AG04450 (cell line): Measurements from ENCODE around the gene MLH3. TPM values are rescaled to one million over a fixed set of nuclear protein-coding genes. Genes with fewer than 3 reads are reported as not detected.

Source experiments
- CTCF ChIA-PET: fragments of 300-600, 350-600 bp; formaldehyde crosslinking; extraction: SDS; loops from one replicate; lab custom pipeline; 2022; ENCODE audit warnings: antibody characterized with exemption, inconsistent platforms; lab: Charles Lee
- POLR2A ChIA-PET: fragments of 350-600 bp; formaldehyde crosslinking; extraction: SDS; loops from one replicate; lab custom pipeline; 2021; ENCODE audit warnings: antibody characterized with exemption, inconsistent platforms; lab: Yijun Ruan, JAX
- DNase-seq: peaks from one replicate; pipeline ENCODE4 v3.0.0-alpha.2; 2011; ENCODE audit warnings: low read depth, low spot score
- H3K27ac ChIP-seq: one replicate; pipeline ENCODE4 v1.5.1; 2012; ENCODE audit warnings: low read depth, low read length, control low read depth
- H3K27me3 ChIP-seq: one replicate; pipeline ENCODE4 v1.6.0; 2012; ENCODE audit warnings: low read length; ENCODE audit not compliant: control insufficient read depth, insufficient read depth
- H3K4me3 ChIP-seq: 2 replicates; pipeline ENCODE4 v1.5.1; 2011; ENCODE audit warnings: mild to moderate bottlenecking, low read depth, low read length, control low read depth
- H3K9me3 ChIP-seq: 2 replicates; pipeline ENCODE4 v1.5.1; 2012; ENCODE audit warnings: low read length; ENCODE audit not compliant: control insufficient read depth, insufficient read depth
- CTCF ChIP-seq: IDR thresholded peaks from 2 replicates; pipeline ENCODE4 v1.5.1; 2011; ENCODE audit warnings: low read depth, low read length, control low read depth, inconsistent platforms
- polyA plus RNA-seq: library from polyadenylated mRNA; depleted of rRNA; stranded (reverse); fragments of >200 nt; gene quantifications from 2 replicates; pipeline ENCODE4 v1.2.3, GENCODE V29; 2011

MLH3 gene
- polyA plus RNA-seq, 1 experiment, result 16.2 TPM

- H3K9me3 ChIP-seq, result no peaks in the 10 kb centered on the region
- ChIA-PET POLR2A (interaction anchor here (0.7 kb wide), 1 partner anchor 53 kb away, joined by 4 read pairs; no protein-coding TSS in a partner anchor), CTCF (interaction anchor here (0.6 to 1.3 kb wide), 3 partner anchors 25 to 469 kb away, joined by 4 to 7 read pairs (median 6); no protein-coding TSS in a partner anchor)
- no peak overlapping the region for H3K4me3 ChIP-seq
- H3K27me3 ChIP-seq, result no peaks in the 10 kb centered on the region
- no peak for TF ChIP-seq CTCF
- DNase-seq, result no peak
- no peak overlapping the region for H3K27ac ChIP-seq
These were observed 32.6 kb downstream of the MLH3 start for GRCh38 chr14:75018694-75019093.

GRCh38 chr14:75016815-75017214 lies 34.5 kb downstream of the MLH3 start:
- Histone ChIP-seq H3K9me3 (no peaks in the 10 kb centered on the region), H3K4me3 (no peak overlapping the region), H3K27ac (no peak overlapping the region), H3K27me3 (no peaks in the 10 kb centered on the region)
- TF ChIP-seq CTCF, result no peak
- ChIA-PET POLR2A (no interaction called here), CTCF (interaction anchor here (0.7 to 1.0 kb wide), 2 partner anchors 47 to 71 kb away, joined by 3 read pairs; partner anchors contain the start of gene ACYP1)
- DNase-seq, result no peak

- DNase-seq, result no peak
- Histone ChIP-seq H3K4me3 (no peak overlapping the region), H3K9me3 (no peaks in the 10 kb centered on the region), H3K27me3 (no peaks in the 10 kb centered on the region), H3K27ac (no peak overlapping the region)
- ChIA-PET CTCF (interaction anchor here (1.0 kb wide), 1 partner anchor 73 kb away, joined by 3 read pairs; no protein-coding TSS in a partner anchor), POLR2A (no interaction called here)
- no peak for TF ChIP-seq CTCF
These were observed 35.8 kb downstream of the MLH3 start for GRCh38 chr14:75015496-75015895.

- ChIA-PET POLR2A (no interaction called here), CTCF (interaction anchor here (1.0 to 1.4 kb wide), 3 partner anchors 10 to 108 kb away, joined by 3 to 5 read pairs (median 4); no protein-coding TSS in a partner anchor)
- Histone ChIP-seq H3K9me3 (no peaks in the 10 kb centered on the region), H3K27ac (no peak overlapping the region), H3K4me3 (no peak overlapping the region), H3K27me3 (no peaks in the 10 kb centered on the region)
- no peak for TF ChIP-seq CTCF
- no peak for DNase-seq
These were observed 38.0 kb downstream of the MLH3 start for GRCh38 chr14:75013290-75013689.

- ChIA-PET POLR2A (interaction anchor here (0.5 to 0.6 kb wide), 3 partner anchors 43 to 445 kb away, joined by 3 to 7 read pairs (median 4); no protein-coding TSS in a partner anchor), CTCF (interaction anchor here (0.6 to 1.5 kb wide), 3 partner anchors 12 to 78 kb away, joined by 3 to 4 read pairs (median 3); no protein-coding TSS in a partner anchor)
- Histone ChIP-seq H3K9me3 (no peaks in the 10 kb centered on the region), H3K27ac (peak overlapping the region; percentile 66), H3K27me3 (no peaks in the 10 kb centered on the region), H3K4me3 (no peak overlapping the region; the same call in 1 of the 2 replicates)
- TF ChIP-seq CTCF, result no peak
- DNase-seq, result no peak
These were observed 39.8 kb downstream of the MLH3 start for GRCh38 chr14:75011356-75011994.
